Measurements from ENCODE around the gene RGP1. TPM values are rescaled to one million over a fixed set of nuclear protein-coding genes. Genes with fewer than 3 reads are reported as not detected.

RGP1 gene
- total and polyA plus RNA-seq, 10 donors, result 2.2 to 29.2 (median 21.2) TPM

DNA sequence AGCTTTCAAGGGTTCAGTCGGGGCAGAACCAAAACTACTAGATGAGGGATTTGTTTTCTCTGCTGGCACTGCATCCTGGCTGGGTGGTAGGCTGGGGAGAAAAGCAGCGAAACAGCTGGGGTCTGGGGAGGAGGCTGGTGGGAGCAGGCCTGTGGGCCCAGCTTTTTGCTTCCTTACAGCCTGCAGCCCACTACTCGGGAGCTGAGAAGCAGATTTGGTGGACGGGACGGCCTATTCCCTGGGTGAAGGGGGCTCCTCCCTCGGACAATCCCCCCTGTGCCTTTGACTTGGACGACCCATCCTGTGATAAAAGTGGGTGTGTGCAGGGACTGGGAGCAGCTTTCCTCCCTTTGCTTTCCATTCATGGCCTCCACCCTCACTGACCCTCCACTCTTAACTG is 51.4 kb downstream of the RGP1 start:
- DNase-seq, result no peak
- intact Hi-C loops (cut with DNase I; ENCODE audit: low total_unique reads), result loop anchor here (10.0 kb wide), 2 partner anchors 56 to 224 kb away; partner anchors contain the start of genes GBA2 and RGP1
- 84 to 95% (median 90%) methylated on average over 7 of the region's 7 CpGs for WGBS, 5 donors
- H3K36me3 ChIP-seq, result peaks cover 0 to 37% (median 13%) of the 10 kb centered on the region in 6 donors
- H3K27me3 ChIP-seq (replicated peaks in 1 of 7), result no peaks in the 10 kb centered on the region
- TF ChIP-seq POLR2A (IDR thresholded peaks at IDR 0.05) (no peak), POLR2AphosphoS5 (IDR thresholded peaks at IDR 0.05) (no peak), CTCF (IDR thresholded peaks at IDR 0.05 in 8 of 11, conservative IDR thresholded peaks at IDR 0.05 in 3 of 11) (no peak)
- no peaks in the 10 kb centered on the region for H3K9me3 ChIP-seq
- no peaks in the 10 kb centered on the region for H3K4me1 ChIP-seq
- H3K4me3 ChIP-seq, result no peak overlapping the region
- no peak overlapping the region for H3K27ac ChIP-seq

DNA sequence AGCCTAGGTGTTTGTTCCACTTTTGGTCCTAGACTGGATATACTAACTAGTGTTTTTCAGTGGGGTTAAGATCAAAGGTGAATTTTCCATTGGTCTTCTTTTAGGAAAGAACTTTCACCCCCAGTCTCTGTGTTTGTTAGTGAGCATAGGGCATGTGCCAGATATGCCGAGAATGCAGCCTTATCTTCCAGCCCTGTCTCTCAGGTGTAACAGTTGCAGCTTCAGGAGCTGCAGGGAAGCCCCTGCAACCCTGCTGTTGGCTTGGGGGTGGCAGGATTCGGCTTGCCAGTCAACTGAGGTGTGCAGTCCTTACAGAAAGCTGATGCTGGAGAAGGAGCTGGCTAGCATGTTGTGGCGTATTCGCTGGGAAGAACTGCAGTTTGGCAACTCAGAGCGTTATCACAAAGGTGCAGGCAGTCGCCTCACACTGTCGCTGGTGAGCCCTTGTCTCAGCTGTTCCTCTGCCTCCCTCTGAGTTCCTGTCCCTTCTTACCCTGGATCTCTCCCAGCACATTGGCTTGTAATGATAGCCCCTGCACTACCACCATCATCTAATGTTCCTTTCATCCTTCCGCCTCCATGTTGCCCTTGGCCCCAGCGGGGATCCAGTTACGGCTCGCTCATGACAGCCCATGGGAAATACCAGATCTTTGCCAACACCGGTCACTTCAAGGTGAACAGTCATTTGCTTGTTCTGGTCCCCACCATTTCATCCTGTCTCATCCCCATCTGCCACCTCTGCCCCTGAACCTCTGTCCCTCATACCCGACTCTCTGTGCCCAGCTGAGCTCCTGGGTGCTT is 52.4 kb downstream of the RGP1 start:
- H3K27me3 ChIP-seq (replicated peaks in 1 of 7), result no peaks in the 10 kb centered on the region
- TF ChIP-seq POLR2A (IDR thresholded peaks at IDR 0.05), result no peak
- TF ChIP-seq POLR2AphosphoS5 (IDR thresholded peaks at IDR 0.05), result no peak
- no peak for TF ChIP-seq CTCF (IDR thresholded peaks at IDR 0.05 in 8 of 11, conservative IDR thresholded peaks at IDR 0.05 in 3 of 11)
- no peaks in the 10 kb centered on the region for H3K9me3 ChIP-seq
- H3K4me1 ChIP-seq, result no peaks in the 10 kb centered on the region
- no peak for DNase-seq
- no peak overlapping the region for H3K27ac ChIP-seq
- H3K4me3 ChIP-seq, result no peak overlapping the region
- intact Hi-C loops (cut with DNase I; ENCODE audit: low total_unique reads), result loop anchor here (10.0 kb wide), 2 partner anchors 57 to 223 kb away; partner anchors contain the start of genes GBA2 and RGP1
- 90 to 97% (median 95%) methylated on average over 13 of the region's 13 CpGs for whole genome bisulfite sequencing, 5 donors
- H3K36me3 ChIP-seq, result peaks cover 0 to 47% (median 21%) of the 10 kb centered on the region in 6 donors

DNA sequence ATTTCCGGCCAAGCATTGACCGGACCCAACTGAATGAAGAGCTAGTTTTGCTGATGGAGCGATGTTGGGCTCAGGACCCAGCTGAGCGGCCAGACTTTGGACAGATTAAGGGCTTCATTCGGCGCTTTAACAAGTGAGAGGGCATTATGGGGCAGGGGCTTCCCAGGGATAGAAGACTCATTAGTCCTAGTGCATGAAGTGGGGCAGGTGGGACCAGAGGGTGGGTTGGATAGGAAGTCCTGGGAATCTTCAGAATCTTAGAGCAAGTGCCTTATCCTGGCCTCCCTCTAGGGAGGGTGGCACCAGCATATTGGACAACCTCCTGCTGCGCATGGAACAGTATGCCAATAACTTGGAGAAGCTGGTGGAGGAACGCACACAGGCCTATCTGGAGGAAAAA is 57.0 kb downstream of the RGP1 start:
- WGBS, 5 donors, result 95 to 98% (median 97%) methylated on average over 8 of the region's 8 CpGs
- intact Hi-C loops (cut with DNase I; ENCODE audit: low total_unique reads), result loop anchor here (10.0 kb wide), 2 partner anchors 61 to 219 kb away; partner anchors contain the start of genes GBA2 and RGP1
- Histone ChIP-seq H3K9me3 (no peaks in the 10 kb centered on the region), H3K4me1 (peaks cover 0 to 6% (median 1%) of the 10 kb centered on the region in 6 donors), H3K36me3 (peaks cover 0 to 60% (median 32%) of the 10 kb centered on the region in 6 donors), H3K27me3 (replicated peaks in 1 of 7) (no peaks in the 10 kb centered on the region), H3K27ac (no peak overlapping the region), H3K4me3 (no peak overlapping the region)
- TF ChIP-seq CTCF (IDR thresholded peaks at IDR 0.05 in 8 of 11, conservative IDR thresholded peaks at IDR 0.05 in 3 of 11) (no peak), POLR2AphosphoS5 (IDR thresholded peaks at IDR 0.05) (no peak), POLR2A (IDR thresholded peaks at IDR 0.05) (no peak)
- DNase-seq, result no peak

Small RNA genes within 50 kb of the gene (microRNA-seq; reads per million reads assigned to microRNA genes)
- gene MIR6852 (0.36 to 2.8 (median 1.1) reads per million in 3 donors), gene MIR6853 (0 to 1.4 (median 0.57) reads per million in 3 donors)

Small RNA genes within 50 kb of the gene (small RNA-seq; reads per million reads assigned to genes)
- 0 reads per million in 4 donors for gene MIR6853

Other genes starting within 250 kb of the RGP1 start
- 10 to 100 TPM; 24.8 to 47.1 (median 31.8) TPM for gene TESK1, start 144.0 kb upstream of the RGP1 start, total RNA-seq
- gene TESK1, start 144.0 kb upstream of the RGP1 start, polyA plus RNA-seq, result 10 to 100 TPM; 15.6 to 34.7 (median 22.7) TPM
- gene CD72, start 130.9 kb upstream of the RGP1 start, total RNA-seq, result 100 to 1,000 TPM in 5 of 7 donors, 10 to 100 TPM in 2; 74.4 to 160 (median 127) TPM
- 100 to 1,000 TPM in 2 of 3 donors, 10 to 100 TPM in 1; 97.4 to 159 (median 115) TPM for gene CD72, start 130.9 kb upstream of the RGP1 start, polyA plus RNA-seq
- 10 to 100 TPM; 24.2 to 44.9 (median 27.5) TPM for gene SIT1, start 98.4 kb upstream of the RGP1 start, total RNA-seq
- 10 to 100 TPM; 71.7 to 82.7 (median 82.7) TPM for gene SIT1, start 98.4 kb upstream of the RGP1 start, polyA plus RNA-seq
- gene RMRP, start 91.3 kb upstream of the RGP1 start, total RNA-seq, result over 10,000 TPM in 5 of 7 donors, 1,000 to 10,000 TPM in 2; 5,541 to 28,996 (median 23,209) TPM
- 100 to 1,000 TPM in 1 of 3 donors, 10 to 100 TPM in 1, not detected in 1; 42.1 to 285 TPM for gene RMRP, start 91.3 kb upstream of the RGP1 start, polyA plus RNA-seq
- 10 to 100 TPM; 14.4 to 24.2 (median 20.8) TPM for gene CCDC107, start 91.0 kb upstream of the RGP1 start, total RNA-seq
- gene CCDC107, start 91.0 kb upstream of the RGP1 start, polyA plus RNA-seq, result 10 to 100 TPM; 35.3 to 46.9 (median 37.0) TPM
- 1 to 10 TPM in 6 of 7 donors, under 1 TPM in 1; 0.95 to 2.8 (median 1.4) TPM for gene ARHGEF39, start 84.1 kb upstream of the RGP1 start, total RNA-seq
- 1 to 10 TPM in 2 of 3 donors, under 1 TPM in 1; 0.89 to 2.9 (median 1.1) TPM for gene ARHGEF39, start 84.1 kb upstream of the RGP1 start, polyA plus RNA-seq
- not detected for gene CA9, start 75.4 kb upstream of the RGP1 start, total RNA-seq
- under 1 TPM in 2 of 3 donors, not detected in 1; 0.26 to 0.30 TPM for gene CA9, start 75.4 kb upstream of the RGP1 start, polyA plus RNA-seq
- 100 to 1,000 TPM in 2 of 7 donors, 10 to 100 TPM in 5; 43.1 to 231 (median 79.2) TPM for gene TPM2, start 59.4 kb upstream of the RGP1 start, total RNA-seq
- gene TPM2, start 59.4 kb upstream of the RGP1 start, polyA plus RNA-seq, result 100 to 1,000 TPM; 148 to 237 (median 190) TPM
- gene TLN1, start 17.1 kb upstream of the RGP1 start, total RNA-seq, result 100 to 1,000 TPM; 356 to 881 (median 592) TPM
- 100 to 1,000 TPM in 1 of 3 donors, 10 to 100 TPM in 2; 79.9 to 122 (median 95.5) TPM for gene TLN1, start 17.1 kb upstream of the RGP1 start, polyA plus RNA-seq
- gene CREB3, start 16.6 kb upstream of the RGP1 start, total RNA-seq, result 10 to 100 TPM; 21.8 to 35.9 (median 26.0) TPM
- 10 to 100 TPM; 14.7 to 26.7 (median 20.9) TPM for gene CREB3, start 16.6 kb upstream of the RGP1 start, polyA plus RNA-seq
- gene GBA2, start 59 bp upstream of the RGP1 start, total RNA-seq, result 100 to 1,000 TPM in 1 of 7 donors, 10 to 100 TPM in 6; 70.5 to 111 (median 74.3) TPM
- gene GBA2, start 59 bp upstream of the RGP1 start, polyA plus RNA-seq, result 10 to 100 TPM; 22.8 to 40.9 (median 37.9) TPM
- gene MSMP, start 5.0 kb downstream of the RGP1 start, total RNA-seq, result not detected
- 1 to 10 TPM in 1 of 3 donors, under 1 TPM in 2; 0.58 to 1.6 (median 0.63) TPM for gene MSMP, start 5.0 kb downstream of the RGP1 start, polyA plus RNA-seq
- 10 to 100 TPM in 2 of 7 donors, 1 to 10 TPM in 5; 6.7 to 17.1 (median 9.2) TPM for gene NPR2, start 42.3 kb downstream of the RGP1 start, total RNA-seq
- gene NPR2, start 42.3 kb downstream of the RGP1 start, polyA plus RNA-seq, result 1 to 10 TPM; 5.8 to 7.8 (median 7.3) TPM
- gene SPAG8, start 63.0 kb downstream of the RGP1 start, total RNA-seq, result 1 to 10 TPM; 1.1 to 4.5 (median 2.3) TPM
- 1 to 10 TPM; 1.7 to 2.5 (median 1.7) TPM for gene SPAG8, start 63.0 kb downstream of the RGP1 start, polyA plus RNA-seq
- gene HINT2, start 65.8 kb downstream of the RGP1 start, total RNA-seq, result 10 to 100 TPM; 20.1 to 32.4 (median 23.0) TPM
- gene HINT2, start 65.8 kb downstream of the RGP1 start, polyA plus RNA-seq, result 10 to 100 TPM; 60.0 to 73.6 (median 69.6) TPM
- gene FAM221B, start 79.4 kb downstream of the RGP1 start, total RNA-seq, result not detected
- gene FAM221B, start 79.4 kb downstream of the RGP1 start, polyA plus RNA-seq, result not detected
- gene TMEM8B, start 79.9 kb downstream of the RGP1 start, total RNA-seq, result 1 to 10 TPM; 2.9 to 9.8 (median 5.9) TPM
- gene TMEM8B, start 79.9 kb downstream of the RGP1 start, polyA plus RNA-seq, result 1 to 10 TPM; 3.2 to 8.8 (median 7.2) TPM
- not detected for gene OR13J1, start 121.1 kb downstream of the RGP1 start, total RNA-seq
- not detected for gene OR13J1, start 121.1 kb downstream of the RGP1 start, polyA plus RNA-seq
- gene HRCT1, start 156.9 kb downstream of the RGP1 start, total RNA-seq, result 1 to 10 TPM in 2 of 7 donors, under 1 TPM in 1, not detected in 4; 0.65 to 2.5 (median 1.6) TPM
- 1 to 10 TPM in 1 of 3 donors, under 1 TPM in 2; 0.52 to 1.1 (median 0.70) TPM for gene HRCT1, start 156.9 kb downstream of the RGP1 start, polyA plus RNA-seq
- 1 to 10 TPM in 5 of 7 donors, under 1 TPM in 2; 0.68 to 3.8 (median 1.6) TPM for gene SPAAR, start 160.2 kb downstream of the RGP1 start, total RNA-seq
- gene SPAAR, start 160.2 kb downstream of the RGP1 start, polyA plus RNA-seq, result 1 to 10 TPM in 1 of 3 donors, under 1 TPM in 2; 0.46 to 1.9 (median 0.63) TPM
- gene OR2S2, start 208.9 kb downstream of the RGP1 start, total RNA-seq, result not detected
- not detected for gene OR2S2, start 208.9 kb downstream of the RGP1 start, polyA plus RNA-seq